Muscle of back (tissue), 11 donors: ENCODE data around the gene ITPR1. TPM values are rescaled to one million over a fixed set of nuclear protein-coding genes. Genes with fewer than 3 reads are reported as not detected.

Source experiments
- DNase-seq, 3 donors: peaks; one replicate each; pipeline versions ENCODE4 v3.0.0 to v3.0.0-alpha.2; 2013
- polyA plus RNA-seq, 10 donors: library from polyadenylated mRNA; unstranded; fragments of 120-200 nt; gene quantifications; one replicate each; pipeline ENCODE4 v1.2.1, GENCODE V29; 2013; ENCODE audit not compliant: insufficient read length in 10 of 10

Gene ITPR1
- polyA plus RNA-seq, 10 donors, result 16.2 to 25.2 (median 20.5) TPM

DNA sequence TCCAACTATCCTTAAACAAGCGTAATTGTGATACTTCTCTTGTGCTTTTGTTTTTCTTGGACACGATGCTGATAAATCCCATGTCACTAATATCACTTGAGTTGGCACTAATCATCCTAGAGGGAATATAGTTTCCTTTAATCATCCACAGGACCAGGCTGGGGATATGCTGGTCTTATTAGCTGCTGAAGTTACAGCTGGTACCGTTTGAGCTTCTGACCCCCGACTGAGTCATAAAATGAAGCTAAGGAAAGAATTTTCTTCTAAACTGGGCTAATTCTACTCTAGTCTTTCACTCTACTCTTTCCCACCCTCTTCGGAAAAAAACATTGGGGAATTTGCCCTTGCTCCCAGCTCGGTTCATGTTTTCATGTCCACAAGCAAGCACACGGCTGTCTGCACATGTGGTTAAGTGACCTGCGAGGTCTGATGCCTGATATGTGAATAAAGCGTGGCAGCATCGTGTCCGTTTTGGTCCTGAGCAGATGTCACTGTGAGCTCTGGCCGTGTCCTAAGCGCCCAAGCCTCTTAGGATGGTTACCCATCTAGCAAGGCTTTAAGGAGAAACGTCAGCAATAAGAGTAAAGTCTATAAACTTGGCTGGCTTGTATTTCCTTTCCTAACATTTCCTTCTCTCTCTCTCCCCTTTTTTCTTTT, 223.7 kb downstream of the ITPR1 start:
- peak in 2 of 3 donors; percentile 57 to 61 for DNase-seq

DNA sequence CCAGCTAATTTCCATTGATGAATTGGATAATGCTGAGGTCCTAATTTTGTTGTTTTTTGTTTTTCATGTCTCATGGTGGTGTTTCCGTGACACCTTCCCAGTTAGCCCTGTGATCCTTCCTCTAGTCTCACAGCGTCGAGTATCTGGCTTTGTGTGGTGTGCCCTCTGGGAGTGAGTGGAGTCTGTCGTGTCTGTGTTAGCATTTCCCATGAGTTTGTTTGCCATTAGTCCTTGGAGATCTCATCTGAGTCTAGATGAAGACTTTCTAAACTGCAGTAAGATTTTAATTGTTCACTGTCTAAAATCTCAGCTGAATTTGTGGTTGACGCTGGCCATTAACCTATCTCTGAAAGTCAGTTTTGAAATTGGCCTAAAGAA, 224.2 kb downstream of the ITPR1 start:
- peak in 1 of 3 donors; percentile 20 for DNase-seq

DNA sequence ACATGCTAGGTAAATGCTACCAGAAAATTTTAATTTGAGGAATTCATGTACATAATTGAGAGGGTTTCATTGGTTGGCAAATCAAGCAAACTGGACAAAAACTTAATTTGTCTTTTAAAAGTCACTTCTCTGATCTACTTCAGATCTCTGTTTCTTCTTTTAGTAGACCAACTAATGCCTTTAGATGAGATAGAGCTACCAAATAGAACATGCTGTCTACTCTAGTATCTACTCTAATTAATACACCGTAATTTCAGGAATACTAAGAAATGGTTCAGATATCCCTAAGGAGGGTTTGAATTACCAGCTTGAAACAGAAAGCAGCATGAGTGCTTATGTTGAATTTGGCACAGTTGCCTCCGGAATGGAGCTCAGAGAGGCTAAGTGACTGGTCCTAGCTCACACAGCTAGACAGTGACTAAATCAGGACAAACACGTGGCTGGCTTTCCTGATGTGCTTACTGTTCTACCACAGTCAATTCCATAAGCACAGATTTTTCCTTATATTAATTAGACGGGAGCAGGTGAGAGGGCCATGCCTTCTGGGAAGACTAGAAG, 225.1 kb downstream of the ITPR1 start:
- no peak for DNase-seq

DNA sequence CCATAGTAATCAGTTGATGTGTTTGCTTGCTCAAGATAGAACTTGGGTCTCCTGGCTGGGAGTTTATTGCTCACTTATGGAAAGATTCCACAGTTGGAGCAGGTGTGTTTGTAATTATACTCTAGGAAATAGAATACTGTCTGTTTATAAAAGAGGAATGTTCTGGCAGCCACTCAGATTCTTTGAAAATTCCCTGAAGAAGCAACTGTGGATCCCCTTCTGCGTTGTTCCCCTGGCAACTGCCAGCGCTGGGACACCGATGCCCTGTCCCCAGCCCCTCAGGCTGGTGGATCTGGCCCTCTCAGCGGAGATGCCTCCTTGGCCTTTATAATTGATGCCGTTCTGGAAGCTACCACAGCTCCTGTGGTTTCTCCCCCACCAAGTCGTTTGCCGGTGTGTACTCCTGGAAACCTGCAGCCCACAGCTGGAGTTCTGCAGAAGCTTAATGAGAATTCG, 225.9 kb downstream of the ITPR1 start:
- peak; percentile 61 to 80 (median 63) for DNase-seq

DNA sequence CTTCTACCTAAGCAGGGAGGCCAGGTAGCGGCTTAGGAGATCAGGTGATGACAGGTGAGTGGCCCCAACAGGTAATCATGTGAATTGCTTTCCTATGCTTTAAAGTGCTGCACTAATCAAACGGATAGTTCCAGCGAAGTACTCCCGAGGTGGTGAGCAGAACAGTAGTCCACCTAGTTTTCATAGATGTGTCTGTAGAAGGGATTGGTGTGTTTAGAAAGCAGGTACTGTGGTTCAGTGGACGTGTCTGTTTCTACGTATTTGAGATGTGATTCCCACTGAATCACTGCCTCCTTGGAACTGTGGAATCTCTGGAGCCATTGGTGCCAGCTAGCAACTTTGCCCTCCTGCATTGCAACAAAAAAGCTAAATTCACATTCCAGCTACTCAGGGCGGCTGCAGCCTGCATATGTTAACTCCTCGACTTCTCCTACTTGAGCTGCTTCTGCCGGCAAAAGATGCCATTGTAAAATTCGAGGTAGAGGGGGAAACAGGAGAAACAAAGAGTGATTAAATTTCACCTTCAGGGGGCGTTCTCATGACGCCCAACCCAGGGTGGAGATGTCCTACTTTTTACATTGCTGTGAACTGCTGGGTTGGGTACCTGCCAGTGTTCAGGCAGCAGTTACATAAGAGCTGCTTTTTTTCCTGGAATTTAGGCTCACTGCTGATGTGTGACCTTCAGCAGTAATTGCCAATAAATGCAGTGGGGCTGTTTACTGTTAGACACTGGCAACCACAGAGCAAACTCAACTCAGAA, 227.3 kb downstream of the ITPR1 start:
- peak in 2 of 3 donors; percentile 66 to 74 for DNase-seq

DNA sequence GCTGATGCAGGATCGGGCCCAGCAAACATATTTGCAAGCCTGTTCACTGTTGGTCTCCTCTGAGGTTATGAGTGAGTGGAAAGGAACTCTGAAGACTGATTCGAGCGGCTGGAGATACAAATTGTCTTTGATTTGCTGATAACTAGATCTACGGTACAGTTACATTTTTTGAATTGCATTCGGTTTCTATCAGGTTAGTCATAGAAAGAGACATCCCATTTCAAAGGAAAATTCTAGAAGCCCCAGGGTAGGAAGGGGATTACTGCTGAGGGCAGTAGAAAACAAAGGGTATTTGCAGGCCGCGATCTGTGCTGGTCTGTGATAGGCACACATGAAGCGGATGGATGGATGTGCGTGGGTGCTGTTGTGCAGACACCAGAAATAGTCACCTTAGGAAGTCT, 228.4 kb downstream of the ITPR1 start:
- DNase-seq, result peak in 1 of 3 donors; percentile 87

DNA sequence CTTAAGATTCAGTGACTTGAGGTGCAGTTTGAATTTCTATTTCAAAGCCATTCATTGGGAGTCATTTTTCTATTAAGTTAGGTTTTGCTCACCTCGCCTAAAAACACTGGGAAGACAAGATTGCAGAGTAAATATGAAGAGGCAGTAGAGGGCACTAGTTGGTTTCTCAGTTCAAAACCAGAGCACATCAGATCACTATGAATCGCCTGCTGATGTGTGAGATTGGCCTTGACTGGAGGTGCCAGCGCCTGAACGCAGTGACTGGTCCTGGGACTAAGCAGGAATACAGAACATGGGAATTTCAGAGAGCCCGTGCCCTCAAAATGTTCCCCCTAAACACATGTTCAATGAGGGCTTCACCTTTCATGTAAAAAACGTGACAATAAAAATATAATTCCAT, 229.0 kb downstream of the ITPR1 start:
- DNase-seq, result peak in 1 of 3 donors; percentile 43

DNA sequence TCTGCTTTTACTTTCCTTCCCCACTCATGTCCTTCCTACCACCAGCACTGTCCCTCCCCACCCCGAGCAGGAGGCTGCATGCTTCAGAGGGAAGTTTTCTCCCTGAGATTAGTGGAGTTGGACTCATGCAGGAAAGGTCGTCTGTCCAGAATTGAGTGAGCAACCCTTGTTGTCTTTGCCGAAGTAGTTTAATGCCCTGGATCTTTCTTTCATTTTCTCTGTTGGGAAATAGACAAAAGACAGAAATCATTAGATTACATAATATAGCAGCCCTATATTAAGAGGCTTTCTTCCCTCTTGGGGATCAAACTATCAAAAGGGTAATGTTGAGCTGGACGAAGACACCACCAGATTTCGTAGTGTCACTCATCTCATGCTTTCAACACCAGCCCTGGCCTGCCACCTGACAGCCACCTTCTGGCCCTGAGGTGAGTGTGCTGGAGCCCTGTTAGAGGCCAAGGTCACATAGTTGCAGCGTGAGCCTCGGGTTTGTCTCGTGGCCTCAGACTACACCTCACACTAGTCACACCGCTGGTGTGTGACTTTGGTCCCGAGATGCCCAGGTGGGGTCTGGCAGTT, 231.0 kb downstream of the ITPR1 start:
- no peak for DNase-seq

DNA sequence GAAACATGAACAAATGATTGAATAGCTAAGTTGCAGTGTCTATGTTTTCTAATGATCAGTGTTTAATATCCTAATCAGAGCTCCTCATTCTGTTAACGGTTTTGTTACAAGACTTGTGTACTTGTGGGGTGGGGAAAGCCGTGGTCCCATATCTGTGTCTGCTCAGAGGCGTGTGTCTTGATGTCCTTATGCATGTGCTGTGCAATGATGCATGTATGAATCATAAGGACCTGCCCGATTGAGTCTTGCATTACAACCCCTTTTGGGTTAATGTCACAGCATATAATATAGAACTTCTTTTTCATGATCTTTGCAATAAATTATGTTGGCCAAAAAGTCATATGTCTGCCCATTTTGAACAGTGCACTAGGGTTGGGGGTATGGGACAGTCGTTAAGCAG, 233.4 kb downstream of the ITPR1 start:
- DNase-seq, result no peak

DNA sequence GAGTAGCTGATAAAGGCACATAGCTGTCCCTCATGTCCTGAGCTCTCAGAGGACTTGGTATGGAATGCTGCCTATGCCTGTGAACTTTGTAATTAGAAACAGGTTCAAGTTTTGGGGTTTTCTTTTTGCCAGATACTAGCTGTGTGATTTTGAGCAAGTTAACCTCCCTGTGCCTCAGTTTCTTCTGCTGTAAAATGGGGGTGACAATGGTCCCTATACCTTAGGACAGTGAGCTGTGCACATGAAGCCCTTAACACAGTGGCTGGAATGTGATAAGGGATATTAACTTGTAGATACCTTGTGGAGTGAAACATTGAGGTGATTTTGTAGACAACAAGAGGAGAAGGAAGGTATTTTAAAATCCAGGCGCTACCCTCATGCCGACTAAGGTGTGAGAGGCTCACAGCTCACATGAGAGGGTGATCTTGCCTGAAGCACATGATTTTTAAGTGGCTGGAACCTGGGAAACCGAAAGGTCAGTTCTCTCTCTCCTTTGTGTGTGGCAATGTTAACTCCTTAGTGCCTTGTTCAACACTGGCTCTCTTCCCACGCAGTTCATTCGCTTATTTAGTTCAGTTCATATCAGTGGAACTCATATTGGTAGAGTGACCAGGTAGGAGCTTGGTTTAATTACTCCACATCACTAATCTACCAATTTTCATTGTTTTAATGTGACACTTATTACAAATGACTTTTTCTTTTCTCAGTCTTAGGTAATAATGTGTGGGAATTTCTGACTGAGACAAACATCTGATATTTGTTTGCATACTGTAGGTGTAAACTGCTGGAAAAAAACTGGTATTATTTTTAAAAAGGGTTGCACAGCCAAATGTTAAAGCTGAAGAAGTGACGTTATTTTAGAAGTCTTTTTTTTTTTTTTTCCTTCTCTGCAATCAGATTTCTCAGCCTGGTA, 236.2 kb downstream of the ITPR1 start:
- DNase-seq, result no peak

DNA sequence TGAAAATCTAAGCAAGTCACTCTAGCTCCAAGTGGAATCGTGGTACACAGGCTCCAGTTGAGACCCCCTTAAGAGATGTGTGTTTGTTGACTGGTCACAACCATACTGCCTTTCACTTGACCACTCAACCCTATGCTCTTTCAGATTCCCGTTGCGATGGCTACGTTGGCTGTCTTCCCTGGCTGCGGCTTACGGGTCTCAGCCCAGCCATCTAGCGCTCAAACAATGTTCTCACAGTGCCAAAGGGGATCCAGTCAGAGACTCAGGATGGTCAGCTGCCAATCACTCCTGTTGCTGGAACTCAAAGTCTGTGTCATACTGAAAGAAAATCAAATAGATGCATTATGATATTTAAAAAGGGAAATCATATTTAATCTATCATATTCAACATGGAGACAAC, 237.6 kb downstream of the ITPR1 start:
- DNase-seq, result peak in 1 of 3 donors; percentile 39

DNA sequence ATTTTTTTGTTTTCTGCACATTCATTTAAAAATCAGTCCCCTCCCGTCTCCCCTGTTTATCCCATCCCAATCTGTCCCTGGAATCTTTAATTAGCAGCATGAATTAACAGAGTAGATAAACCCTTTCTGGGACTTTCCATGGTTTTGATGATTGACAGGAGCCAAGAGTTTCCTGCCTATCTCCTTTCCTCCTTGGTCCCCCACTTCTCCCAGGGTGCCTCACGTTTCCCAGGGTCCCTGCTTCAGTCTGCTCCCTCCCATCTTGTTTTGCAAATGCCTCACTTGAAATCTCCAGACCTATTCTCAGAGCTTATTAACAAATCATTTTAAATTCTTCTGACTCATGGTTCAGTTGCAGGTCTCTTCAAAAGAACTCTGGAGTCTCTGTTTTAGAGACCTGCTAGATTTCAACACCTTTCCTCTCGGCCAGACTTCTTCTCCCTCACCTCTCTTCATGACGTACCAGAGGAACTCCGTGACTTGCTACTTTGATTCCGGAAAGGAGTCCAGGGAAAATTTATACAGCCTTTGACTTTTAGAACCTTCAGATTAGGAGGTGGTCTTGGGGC, 238.5 kb downstream of the ITPR1 start:
- DNase-seq, result no peak

DNA sequence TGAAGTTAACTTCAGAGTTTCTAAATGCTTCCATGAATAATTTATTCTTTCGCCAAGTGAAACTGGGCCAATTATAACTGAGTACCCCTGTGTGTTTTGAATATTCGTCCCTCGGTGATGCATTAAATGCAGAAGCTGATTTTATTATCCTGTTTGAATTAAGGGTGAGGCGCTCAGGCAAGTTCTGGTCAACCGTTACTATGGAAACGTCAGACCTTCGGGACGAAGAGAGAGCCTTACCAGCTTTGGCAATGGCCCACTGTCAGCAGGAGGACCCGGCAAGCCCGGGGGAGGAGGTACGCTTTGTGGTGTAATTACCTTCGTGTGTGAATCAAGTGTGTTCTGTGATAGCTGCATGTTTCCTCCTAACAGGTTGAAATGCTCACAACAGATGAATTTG, 239.8 kb downstream of the ITPR1 start:
- DNase-seq, result no peak

DNA sequence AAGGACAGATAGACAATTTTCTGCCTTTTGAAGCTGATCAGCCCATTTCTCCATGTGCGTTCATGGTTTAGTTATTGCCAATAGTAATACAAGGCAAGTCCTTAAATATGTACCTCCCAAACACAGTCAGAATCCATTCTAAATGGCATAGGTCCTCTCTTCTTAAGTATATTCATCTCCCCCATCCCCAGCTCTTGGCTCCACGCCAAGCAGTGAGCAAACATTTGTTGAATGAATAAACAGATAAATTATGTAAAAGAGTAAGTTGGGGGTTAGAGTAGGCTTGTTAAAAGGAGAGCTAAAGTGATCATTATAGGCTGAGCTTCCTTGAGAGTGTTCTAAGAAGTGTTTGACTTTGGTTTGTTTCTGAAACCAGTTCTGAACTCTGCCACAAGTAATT, 241.3 kb downstream of the ITPR1 start:
- DNase-seq, result no peak

DNA sequence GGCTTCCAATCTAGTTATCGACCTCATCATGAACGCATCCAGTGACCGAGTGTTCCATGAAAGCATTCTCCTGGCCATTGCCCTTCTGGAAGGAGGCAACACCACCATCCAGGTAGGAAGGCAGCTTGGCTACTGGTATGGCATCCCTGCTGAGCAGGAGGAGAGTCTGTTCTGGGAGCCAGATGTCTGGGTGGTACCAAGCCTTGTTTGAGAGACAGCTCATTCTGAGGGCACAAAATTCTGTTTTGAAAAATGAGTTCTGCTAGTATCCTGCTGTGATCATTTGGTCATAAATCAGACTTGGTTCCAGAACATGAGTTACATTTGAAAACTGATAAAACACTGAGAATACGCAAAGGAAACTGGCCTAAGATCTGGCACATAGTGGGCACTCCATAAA, 242.1 kb downstream of the ITPR1 start:
- no peak for DNase-seq

DNA sequence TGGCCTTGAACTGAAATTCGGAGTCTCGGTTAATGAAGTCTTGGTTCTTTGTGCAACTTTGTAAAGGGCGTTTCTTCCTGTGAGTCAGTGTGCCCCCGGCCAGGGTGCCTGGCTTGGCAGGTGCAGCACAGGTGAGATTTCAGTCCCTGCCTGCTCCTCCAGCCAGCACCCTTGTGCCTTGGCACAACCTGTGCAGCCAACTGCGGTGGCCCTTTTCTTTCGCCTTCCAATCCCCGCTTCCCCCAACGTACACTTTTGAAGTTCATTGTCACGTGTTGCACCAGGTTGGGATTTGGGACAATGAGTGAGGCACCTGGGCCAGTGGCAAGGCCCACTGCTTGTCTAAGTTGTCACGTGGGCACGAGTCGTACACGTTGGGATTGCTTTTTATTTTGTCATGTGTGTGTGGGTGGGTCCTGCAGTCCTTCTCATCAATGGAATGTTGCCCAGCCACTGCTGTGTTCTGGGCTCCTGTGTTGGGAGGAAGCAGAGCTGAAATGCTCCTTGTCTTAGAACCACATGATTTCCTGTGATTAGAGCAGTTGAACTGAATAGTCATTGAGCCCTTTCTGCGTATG, 243.2 kb downstream of the ITPR1 start:
- no peak for DNase-seq

DNA sequence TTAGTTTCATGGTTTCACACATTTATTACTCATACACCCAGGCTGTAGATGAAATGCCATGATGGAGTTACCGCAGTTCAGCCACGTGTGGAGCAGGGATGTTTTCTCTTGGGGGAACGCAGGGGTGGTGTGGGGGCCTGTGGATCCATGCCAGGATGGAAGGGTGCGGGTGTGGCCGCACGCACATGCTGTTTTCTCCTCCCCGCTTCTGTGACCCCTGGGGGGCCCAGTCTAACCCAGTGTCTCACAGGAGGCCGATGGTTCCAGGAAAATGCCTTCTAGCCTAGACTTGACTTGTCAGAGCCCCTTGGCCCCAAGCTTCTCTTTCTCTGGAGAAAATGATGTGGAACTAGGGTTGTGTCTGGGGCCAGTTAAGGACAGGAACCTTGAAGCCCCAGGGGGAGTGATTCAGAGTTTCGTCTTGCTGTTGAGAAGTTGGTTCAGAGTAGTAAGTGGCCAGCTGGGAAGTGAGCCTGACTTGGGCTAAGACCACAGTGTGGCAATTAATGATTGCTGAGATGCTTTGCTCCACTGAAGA, 245.7 kb downstream of the ITPR1 start:
- DNase-seq, result no peak

DNA sequence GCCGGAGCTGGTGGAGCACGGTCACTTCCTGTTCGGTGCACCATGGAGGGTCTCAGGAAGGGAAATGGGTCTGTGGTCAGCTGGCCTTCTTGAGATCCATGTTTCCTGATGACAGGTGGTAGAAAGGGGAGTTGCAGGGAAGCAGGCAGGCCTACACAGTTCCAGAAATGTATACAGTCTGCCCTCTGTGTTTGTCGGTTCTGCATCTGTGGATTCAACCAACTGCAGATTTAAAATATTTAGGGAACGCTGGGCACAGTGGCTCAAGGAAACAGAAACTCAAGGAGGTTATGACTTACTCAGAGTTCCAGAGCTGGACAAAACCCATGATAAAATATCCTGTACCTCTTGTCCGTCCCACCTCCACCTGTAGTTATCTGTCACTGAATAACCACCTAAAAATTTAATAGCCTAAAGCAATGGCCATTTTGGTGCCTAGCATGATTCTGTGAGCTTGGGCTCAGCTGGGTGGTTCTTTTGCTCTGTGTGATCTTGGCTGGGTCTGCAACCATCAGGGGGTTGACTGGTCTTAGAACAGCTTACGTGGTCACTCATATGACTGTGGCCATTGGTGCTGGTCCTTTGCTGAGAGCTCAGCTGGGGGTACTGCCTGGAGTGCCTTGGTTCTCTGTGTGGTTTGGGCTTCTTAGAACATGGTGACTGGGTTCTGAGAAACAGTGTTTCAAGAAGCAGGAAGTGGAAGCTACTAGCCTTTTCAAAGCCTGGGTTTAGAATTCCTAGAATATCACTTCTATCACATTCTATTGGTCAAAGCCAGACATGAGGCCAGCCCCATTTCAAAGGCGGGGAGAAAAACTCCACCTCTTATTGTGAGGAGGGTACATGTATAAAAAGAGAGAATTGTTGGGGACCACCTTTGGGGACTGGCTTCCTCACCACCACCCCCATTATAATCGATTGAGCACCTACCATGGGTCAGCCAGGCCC, 246.4 kb downstream of the ITPR1 start:
- DNase-seq, result no peak

DNA sequence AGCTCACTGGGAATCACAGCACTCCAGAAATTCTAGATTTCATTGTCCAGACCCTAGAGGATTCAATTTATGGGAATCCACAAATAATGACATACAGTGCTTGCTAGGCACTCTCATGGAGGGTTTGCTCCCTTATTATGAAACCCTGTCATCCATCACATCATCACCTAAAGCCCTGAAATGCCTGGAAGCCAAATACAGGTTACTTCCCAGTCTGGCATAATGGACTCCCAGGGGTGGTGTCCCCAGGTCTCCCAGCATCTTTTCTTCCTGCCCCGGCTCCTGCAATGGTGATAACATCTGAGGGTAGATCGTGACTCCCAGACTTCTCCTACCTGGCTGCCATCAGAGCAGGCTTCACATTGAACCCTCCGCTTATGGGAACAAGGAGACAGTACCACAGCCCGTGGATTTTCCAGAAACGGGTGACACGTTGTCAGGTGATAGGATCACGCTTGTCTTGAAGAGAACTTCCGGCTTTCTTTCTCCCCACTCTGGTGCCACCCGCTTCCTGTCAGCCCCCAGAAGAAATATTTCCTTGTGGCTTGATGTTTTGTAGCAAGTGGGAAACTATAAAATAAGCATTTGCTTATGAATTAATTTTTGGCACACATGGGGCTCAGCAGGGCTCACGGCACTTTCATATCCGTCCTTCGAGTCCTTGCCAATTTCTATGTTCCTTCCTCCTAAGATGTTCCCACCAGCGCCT, 247.4 kb downstream of the ITPR1 start:
- DNase-seq, result peak in 1 of 3 donors; percentile 50
